ENCODE measurements around the gene SMIM36.

DNA sequence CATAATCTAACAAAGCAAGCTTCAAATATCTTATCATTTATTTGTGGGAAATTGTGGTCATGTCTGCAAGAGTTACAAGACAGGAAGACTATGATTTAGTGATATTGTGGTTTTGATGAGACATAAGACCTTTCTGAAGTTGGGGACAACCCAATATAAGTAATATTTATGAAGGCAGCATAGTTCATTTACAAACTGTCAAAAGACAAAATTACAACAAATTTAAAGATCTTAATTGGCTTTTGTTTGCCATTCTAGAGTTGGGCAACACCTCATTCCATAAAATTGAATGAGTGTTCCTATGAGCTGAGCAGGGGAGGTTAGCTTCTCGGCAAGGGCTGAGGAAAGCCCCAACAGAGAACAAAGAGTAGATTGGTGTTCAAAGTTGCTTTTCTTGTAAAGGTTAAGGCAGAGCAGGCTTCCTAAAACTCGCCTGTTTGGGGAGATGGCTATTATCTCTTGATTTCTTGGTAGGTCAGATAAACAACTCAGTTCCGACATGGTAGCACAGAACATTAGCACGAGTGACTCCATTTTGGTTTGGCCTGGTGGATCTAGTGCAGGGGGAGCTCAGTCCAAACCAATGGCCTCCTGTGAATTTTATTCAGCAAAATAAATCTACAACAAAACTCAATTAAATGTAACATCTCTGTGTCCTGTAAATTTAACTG, 78.8 kb downstream of the SMIM36 start:
- TF ChIP-seq POLR2AphosphoS5 (IDR thresholded peaks at IDR 0.05; ENCODE audit: borderline replicate concordance, low read depth, low read length) (no peak), FOXP2 (optimal IDR thresholded peaks at IDR 0.05; ENCODE audit: control extremely low read depth, extremely low read length, insufficient read depth) (no peak), EZH2 (IDR thresholded peaks at IDR 0.05) (no peak)
